Hindlimb muscle (tissue), 1 donor: ENCODE results near the gene MTHFD2. TPM values are rescaled to one million over a fixed set of nuclear protein-coding genes. Genes with fewer than 3 reads are reported as not detected.
"Not testable (repeated sequence)": the region's sequence is repeated elsewhere in the genome, so short reads cannot be mapped to it uniquely, and the experiment has no call there.

ENCODE experiments used
- DNase-seq: peaks from one replicate; pipeline ENCODE4 v3.0.0-alpha.2; 2013
- polyA plus RNA-seq: library from polyadenylated mRNA; unstranded; fragments of 120-200 nt; gene quantifications from one replicate; pipeline ENCODE4 v1.2.1, GENCODE V29; 2013; ENCODE audit not compliant: insufficient read length

MTHFD2 gene
- polyA plus RNA-seq, 1 donor = 23.1 TPM

GRCh38 chr2:74198023-74198460 lies 373 bp upstream of the MTHFD2 start:
- DNase-seq = no peak

- DNase-seq = no peak
Observed at GRCh38 chr2:74199275-74199701, 873 bp downstream of the MTHFD2 start.

GRCh38 chr2:74199871-74200305 lies 1.5 kb downstream of the MTHFD2 start:
- DNase-seq = no peak

GRCh38 chr2:74201196-74201595 lies 2.8 kb downstream of the MTHFD2 start:
- DNase-seq = no peak

GRCh38 chr2:74201596-74201995 lies 3.2 kb downstream of the MTHFD2 start:
- DNase-seq = no peak

GRCh38 chr2:74204436-74204835 lies 6.0 kb downstream of the MTHFD2 start:
- DNase-seq = no peak

- DNase-seq = no peak
Observed at GRCh38 chr2:74205113-74205512, 6.7 kb downstream of the MTHFD2 start.

- no peak for DNase-seq
Observed at GRCh38 chr2:74205596-74205995, 7.2 kb downstream of the MTHFD2 start.

- no peak for DNase-seq
Observed at GRCh38 chr2:74206180-74206688, 7.8 kb downstream of the MTHFD2 start.

- no peak for DNase-seq
Observed at GRCh38 chr2:74212702-74213410, 14.4 kb downstream of the MTHFD2 start.

GRCh38 chr2:74215771-74216170 lies 17.4 kb downstream of the MTHFD2 start:
- not testable (repeated sequence) for DNase-seq

GRCh38 chr2:74216642-74217041 lies 18.2 kb downstream of the MTHFD2 start:
- no peak for DNase-seq

- DNase-seq = no peak
Observed at GRCh38 chr2:74219846-74220486, 21.6 kb downstream of the MTHFD2 start.

- no peak for DNase-seq
Observed at GRCh38 chr2:74221091-74221490, 22.7 kb downstream of the MTHFD2 start.

GRCh38 chr2:74221604-74222299 lies 23.3 kb downstream of the MTHFD2 start:
- DNase-seq = no peak

GRCh38 chr2:74222300-74222650 lies 23.9 kb downstream of the MTHFD2 start:
- no peak for DNase-seq

GRCh38 chr2:74223941-74224770 lies 25.7 kb downstream of the MTHFD2 start:
- DNase-seq = no peak

- DNase-seq = no peak
Observed at GRCh38 chr2:74225698-74226459, 27.5 kb downstream of the MTHFD2 start.

GRCh38 chr2:74226648-74227213 lies 28.3 kb downstream of the MTHFD2 start:
- no peak for DNase-seq

GRCh38 chr2:74227646-74228045 lies 29.2 kb downstream of the MTHFD2 start:
- DNase-seq = no peak

GRCh38 chr2:74228772-74229171 lies 30.4 kb downstream of the MTHFD2 start:
- no peak for DNase-seq
